KMS-11 (cell line): ENCODE data around the gene ROCK1.
"Not testable (repeated sequence)": the region's sequence is repeated elsewhere in the genome, so short reads cannot be mapped to it uniquely, and the experiment has no call there.

Source experiments
- H2AFZ ChIP-seq: fragments of 200-600 bp; sonication (generic); 2 replicates; pipeline ENCODE4 v1.6.1; 2016; ENCODE audit warnings: antibody characterized with exemption, mixed run types, low read depth
- H3K27ac ChIP-seq: fragments of 200-600 bp; sonication (generic); 2 replicates; pipeline ENCODE4 v1.6.1; 2016; ENCODE audit warnings: mild to moderate bottlenecking, mixed run types
- H3K27me3 ChIP-seq: fragments of 200-600 bp; sonication (generic); 2 replicates; pipeline ENCODE4 v1.6.1; 2017; ENCODE audit warnings: mild to moderate bottlenecking, low read depth, mixed run types, moderate library complexity; ENCODE audit not compliant: insufficient read depth
- H3K36me3 ChIP-seq: fragments of 200-600 bp; sonication (generic); 2 replicates; pipeline ENCODE4 v1.6.1; 2017; ENCODE audit warnings: mild to moderate bottlenecking, mixed run types; ENCODE audit not compliant: insufficient read depth
- H3K4me1 ChIP-seq: fragments of 200-600 bp; sonication (generic); 2 replicates; pipeline ENCODE4 v1.6.1; 2016; ENCODE audit warnings: mild to moderate bottlenecking, low read depth, mixed run types; ENCODE audit not compliant: poor library complexity, severe bottlenecking
- H3K4me2 ChIP-seq: fragments of 200-600 bp; sonication (generic); 2 replicates; pipeline ENCODE4 v1.7.0; 2016; ENCODE audit warnings: mild to moderate bottlenecking, mixed run types
- H3K4me3 ChIP-seq: fragments of 200-600 bp; sonication (generic); IDR thresholded peaks from 2 replicates; pipeline ENCODE4 v1.6.1; 2017; ENCODE audit warnings: low read depth, low read length, mixed read lengths; ENCODE audit not compliant: insufficient read depth
- H3K79me2 ChIP-seq: fragments of 200-600 bp; sonication (generic); 2 replicates; pipeline ENCODE4 v1.6.1; 2016; ENCODE audit warnings: low read depth, mixed run types; ENCODE audit not compliant: insufficient read depth
- H3K9ac ChIP-seq: fragments of 200-600 bp; sonication (generic); 2 replicates; pipeline ENCODE4 v1.6.1; 2016; ENCODE audit warnings: mild to moderate bottlenecking, mixed run types
- H4K20me1 ChIP-seq: fragments of 200-600 bp; sonication (generic); 2 replicates; pipeline ENCODE4 v1.6.1; 2016; ENCODE audit warnings: mild to moderate bottlenecking, mixed run types; ENCODE audit not compliant: insufficient read depth
- CTCF ChIP-seq: fragments of 200-600 bp; sonication (generic); conservative IDR thresholded peaks from 2 replicates; pipeline ENCODE4 v1.6.1; 2017; ENCODE audit warnings: low read depth, mild to moderate bottlenecking, antibody characterized with exemption, low read length, moderate library complexity, mixed read lengths

The ROCK1 gene

GRCh38 chr18:21141668-21142422, 30.2 kb upstream of the ROCK1 start:
- Histone ChIP-seq H3K27me3 (no peaks in the 10 kb centered on the region), H4K20me1 (no peaks in the 10 kb centered on the region), H3K4me2 (no peak overlapping the region), H3K36me3 (no peaks in the 10 kb centered on the region; the same call in 1 of the 2 replicates), H2AFZ (no peak overlapping the region), H3K4me1 (no peaks in the 10 kb centered on the region), H3K4me3 (no peak overlapping the region), H3K79me2 (no peaks in the 10 kb centered on the region), H3K27ac (no peak overlapping the region), H3K9ac (no peak overlapping the region)
- TF ChIP-seq CTCF = no peak

DNA sequence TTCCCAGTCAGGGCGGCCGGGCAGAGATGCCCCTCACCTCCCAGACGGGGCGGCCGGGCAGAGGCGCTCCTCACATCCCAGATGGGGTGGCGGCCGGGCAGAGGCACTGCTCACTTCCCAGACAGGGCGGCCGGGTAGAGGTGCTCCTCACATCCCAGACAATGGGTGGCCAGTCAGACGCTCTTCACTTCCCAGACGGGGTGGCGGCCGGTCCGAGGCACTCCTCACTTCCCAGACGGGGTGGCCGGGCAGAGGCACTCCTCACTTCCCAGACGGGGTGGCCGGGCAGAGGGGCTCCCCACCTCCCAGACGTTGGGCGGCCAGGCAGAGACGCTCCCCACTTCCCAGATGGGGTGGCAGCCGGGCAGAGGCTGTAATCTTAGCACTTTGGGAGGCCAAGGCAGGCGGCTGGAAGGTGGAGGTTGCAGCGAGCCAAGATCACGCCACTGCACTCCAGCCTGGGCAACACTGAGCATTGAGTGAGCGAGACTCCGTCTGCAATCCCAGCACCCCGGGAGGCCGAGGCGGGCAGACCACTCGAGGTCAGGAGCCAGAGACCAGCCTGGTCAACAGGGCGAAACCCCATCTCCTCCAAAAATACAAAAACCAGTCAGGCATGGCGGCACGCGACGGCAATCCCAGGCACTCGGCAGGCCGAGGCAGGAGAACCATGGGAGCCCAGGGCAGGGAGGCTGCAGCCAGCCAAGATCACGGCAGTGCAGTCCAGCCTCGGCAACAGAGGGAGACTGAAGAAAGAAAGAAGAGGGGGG, 26.3 kb upstream of the ROCK1 start:
- not testable (repeated sequence) for H3K27ac ChIP-seq, H3K4me2 ChIP-seq, H3K79me2 ChIP-seq, H3K9ac ChIP-seq, H2AFZ ChIP-seq, H3K4me1 ChIP-seq, H3K27me3 ChIP-seq, H3K36me3 ChIP-seq, H4K20me1 ChIP-seq, H3K4me3 ChIP-seq

DNA sequence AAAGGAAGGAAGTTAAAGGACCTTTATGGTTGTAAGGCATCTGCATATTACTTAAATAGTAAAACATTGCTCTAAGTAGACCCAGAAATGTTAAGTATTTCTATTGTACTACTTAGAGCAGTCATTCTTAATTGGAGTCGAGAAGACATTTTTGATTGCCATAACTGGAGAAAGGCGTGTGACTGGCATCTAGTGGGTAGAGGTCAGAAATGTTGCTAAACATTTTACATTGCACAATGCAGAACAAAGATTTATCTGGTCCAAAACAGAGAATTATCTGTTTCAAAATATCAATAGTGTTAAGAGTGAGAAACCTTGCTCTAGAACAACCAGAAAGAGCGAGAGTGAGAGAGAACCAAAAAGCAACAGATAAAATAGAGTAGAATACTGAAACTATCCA, 23.3 kb upstream of the ROCK1 start:
- Histone ChIP-seq H3K9ac (no peak overlapping the region), H2AFZ (no peak overlapping the region)

DNA sequence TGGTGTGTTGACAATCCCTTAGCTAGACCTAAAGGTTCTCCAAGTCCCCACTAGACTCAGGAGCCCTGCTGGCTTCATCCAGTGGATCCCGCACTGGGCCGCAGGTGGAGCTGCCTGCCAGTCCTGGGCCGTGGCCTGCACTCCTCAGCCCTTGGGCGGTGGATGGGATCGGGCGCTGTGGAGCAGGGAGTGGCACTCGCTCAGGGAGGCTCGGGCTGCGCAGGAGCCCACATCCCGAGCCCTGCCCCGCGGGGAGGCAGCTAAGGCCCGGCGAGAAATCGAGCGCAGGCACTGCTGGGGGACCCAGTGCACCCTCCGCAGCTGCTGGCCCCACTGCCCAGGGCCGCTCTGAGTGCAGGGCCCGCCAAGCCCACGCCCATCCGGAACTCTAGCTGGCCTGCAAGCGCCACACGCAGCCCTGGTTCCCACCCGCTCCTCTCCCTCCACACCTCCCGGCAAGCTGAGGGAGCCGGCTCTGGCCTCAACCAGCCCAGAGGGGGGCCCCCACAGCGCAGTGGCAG, 20.8 kb upstream of the ROCK1 start:
- no peaks in the 10 kb centered on the region for H3K79me2 ChIP-seq
- no peaks in the 10 kb centered on the region for H3K36me3 ChIP-seq
- no peak overlapping the region for H3K27ac ChIP-seq
- H3K9ac ChIP-seq = no peak overlapping the region
- H3K4me3 ChIP-seq = no peak overlapping the region
- H4K20me1 ChIP-seq = no peaks in the 10 kb centered on the region
- TF ChIP-seq CTCF = no peak
- no peak overlapping the region for H3K4me2 ChIP-seq
- no peaks in the 10 kb centered on the region for H3K4me1 ChIP-seq
- no peak overlapping the region for H2AFZ ChIP-seq
- no peaks in the 10 kb centered on the region for H3K27me3 ChIP-seq

More for the DNA sequence above, 23.3 kb upstream of the ROCK1 start:
- no peak overlapping the region for H3K27ac ChIP-seq
- no peak overlapping the region for H3K4me2 ChIP-seq
- no peaks in the 10 kb centered on the region for H3K4me1 ChIP-seq
- H4K20me1 ChIP-seq = no peaks in the 10 kb centered on the region
- H3K4me3 ChIP-seq = no peak overlapping the region
- H3K36me3 ChIP-seq = no peaks in the 10 kb centered on the region
- TF ChIP-seq CTCF = no peak
- no peaks in the 10 kb centered on the region for H3K79me2 ChIP-seq
- H3K27me3 ChIP-seq = no peaks in the 10 kb centered on the region
